GM11168 (cell line): ENCODE data around the gene ZNF627.
"Not testable (repeated sequence)": the region's sequence is repeated elsewhere in the genome, so short reads cannot be mapped to it uniquely, and the experiment has no call there.

Experiments used
- in situ Hi-C: fragments of 300-500 bp; cut with MboI; formaldehyde crosslinking; loops from one replicate; pipeline ENCODE4 v1.12.0; 2022; ENCODE audit warnings: low sequenced_read_pairs; ENCODE audit not compliant: unreplicated experiment

ZNF627 gene

DNA sequence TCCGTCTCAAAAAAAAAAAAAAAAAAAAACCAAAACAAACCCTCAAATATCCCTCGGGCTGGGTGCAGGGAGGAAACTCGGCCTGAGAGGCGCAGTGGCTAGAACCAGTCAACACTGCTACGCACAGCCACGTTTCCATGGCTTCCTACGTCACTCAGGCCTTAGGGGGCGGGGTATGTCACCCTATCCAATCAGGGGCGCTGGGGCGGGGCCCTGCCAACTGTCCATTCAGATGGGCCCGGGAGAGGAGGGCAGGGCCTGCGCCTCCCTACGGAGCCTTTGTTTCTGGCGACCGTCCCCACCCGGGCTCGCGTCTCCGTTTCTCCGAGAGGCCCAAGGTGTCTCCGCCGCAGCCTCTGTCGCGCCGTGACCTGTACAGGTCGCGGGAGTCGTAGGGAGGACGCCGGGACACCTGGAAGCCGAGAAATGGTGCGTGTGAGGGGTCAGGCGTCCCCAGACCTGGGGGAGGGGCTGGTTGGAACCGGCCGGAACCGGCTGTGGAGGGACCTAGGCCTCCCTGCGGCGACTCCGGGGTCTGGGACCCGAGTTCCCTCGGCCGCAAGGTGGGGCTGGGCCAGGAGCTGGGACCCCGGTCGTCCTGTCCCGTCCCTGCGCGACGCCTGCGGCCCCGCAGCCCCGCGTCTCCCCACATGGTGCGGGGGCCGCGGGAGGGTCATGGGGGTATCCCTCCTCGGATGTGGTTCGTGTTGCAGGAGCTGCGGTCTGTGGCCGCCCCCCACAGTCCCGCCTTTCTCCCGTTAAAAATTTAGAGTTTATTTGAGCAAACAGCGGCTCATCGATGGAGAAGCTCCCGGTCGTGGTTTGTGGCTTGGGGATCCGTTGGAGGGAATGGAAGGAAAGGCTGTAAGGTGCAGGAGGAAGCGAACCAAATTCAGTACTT is at the start of gene ZNF627:
Gene ZNF627, plus strand, starts transcription at position 282 of the 901 bp plus-strand sequence. Its CDS starts 145 bp downstream, at position 427.
- in situ Hi-C loops: no loop called here

DNA sequence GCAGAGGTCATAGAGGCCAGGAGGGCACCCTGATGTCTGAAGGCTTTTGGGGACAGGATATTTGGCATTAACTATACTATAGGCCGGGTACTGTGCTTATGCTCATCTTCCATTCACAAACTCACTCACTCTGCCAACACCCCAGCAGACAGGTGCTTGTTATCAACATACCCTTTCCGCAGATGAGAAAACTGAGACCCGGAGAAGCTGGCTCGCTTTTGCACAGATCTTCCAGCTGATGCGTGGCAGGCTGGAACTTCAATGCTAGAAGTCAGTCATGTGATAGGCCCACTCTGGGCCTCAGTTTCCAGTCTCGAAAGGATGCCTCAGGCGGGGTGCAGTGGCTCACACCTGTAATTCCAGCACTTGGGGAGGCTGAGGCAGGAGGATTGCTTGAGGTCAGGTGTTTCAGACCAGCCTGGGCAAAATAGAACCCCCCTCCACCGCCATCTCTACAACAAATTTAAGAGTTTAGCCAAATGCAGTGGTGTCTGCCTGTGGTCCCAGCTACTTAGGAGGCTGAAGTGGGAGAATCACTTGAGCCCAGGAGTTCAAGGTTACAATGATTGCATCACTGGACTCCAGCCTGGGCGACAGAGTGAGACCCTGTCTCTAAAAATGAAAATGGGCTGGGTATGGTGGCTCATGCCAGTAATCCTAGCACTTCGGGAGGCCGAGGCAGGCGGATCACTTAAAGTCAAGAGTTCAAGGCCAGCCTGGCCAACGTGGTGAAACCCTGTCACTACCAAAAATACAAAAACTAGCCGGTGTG is 49.2 kb upstream of the ZNF627 start:
- in situ Hi-C loops: no loop called here

- in situ Hi-C loops: no loop called here
Measured at GRCh38 chr19:11549386-11549953, 47.8 kb upstream of the ZNF627 start.

DNA sequence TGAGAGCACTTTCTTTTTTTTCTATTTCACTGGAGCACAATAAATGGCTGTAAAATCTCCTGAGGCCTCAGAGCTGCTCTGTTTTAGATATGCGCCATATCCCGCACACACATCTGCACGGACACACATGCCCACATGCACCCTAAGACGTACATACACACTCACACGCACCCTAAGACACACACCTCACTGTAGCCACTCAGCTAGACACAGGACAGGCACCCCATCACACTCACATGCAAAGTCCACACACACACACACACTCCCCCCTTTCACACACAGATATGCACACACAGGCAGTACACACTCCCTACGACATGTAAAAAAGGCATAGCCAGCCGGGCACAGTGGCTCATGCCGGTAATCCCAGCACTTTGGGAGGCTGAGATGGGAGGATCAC is 47.0 kb upstream of the ZNF627 start:
- in situ Hi-C loops: no loop called here

DNA sequence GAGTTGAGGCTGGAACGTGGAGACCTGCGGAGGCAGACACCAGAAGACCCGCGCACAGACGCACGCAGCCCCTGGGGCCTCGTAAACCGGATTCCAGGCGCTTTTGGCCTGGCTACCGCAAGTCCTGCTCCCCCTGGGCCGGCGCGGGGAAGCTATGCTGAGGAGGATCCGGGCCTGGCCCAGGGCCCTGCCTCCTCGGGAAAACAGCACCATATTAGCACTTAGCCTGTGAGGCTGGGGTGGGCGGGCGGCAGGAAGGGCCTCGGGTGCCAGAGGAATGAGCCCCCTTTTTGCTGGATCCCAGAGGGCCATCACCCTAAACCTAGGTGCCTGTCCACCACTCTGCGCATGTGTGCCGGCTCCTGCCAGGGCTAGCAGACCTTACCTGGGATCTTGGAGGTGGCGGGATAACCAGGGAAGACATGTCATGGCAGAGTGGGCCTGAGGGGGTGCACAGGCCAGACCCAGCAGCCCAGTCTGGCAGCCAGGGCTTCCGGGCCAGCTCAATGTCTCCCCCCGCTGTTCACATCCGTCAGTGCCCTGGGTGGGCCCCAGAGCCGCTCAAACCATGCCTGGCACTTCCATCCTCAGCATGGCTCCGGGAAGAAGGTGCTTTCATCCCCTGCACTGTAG is 45.6 kb upstream of the ZNF627 start:
- in situ Hi-C loops: no loop called here

DNA sequence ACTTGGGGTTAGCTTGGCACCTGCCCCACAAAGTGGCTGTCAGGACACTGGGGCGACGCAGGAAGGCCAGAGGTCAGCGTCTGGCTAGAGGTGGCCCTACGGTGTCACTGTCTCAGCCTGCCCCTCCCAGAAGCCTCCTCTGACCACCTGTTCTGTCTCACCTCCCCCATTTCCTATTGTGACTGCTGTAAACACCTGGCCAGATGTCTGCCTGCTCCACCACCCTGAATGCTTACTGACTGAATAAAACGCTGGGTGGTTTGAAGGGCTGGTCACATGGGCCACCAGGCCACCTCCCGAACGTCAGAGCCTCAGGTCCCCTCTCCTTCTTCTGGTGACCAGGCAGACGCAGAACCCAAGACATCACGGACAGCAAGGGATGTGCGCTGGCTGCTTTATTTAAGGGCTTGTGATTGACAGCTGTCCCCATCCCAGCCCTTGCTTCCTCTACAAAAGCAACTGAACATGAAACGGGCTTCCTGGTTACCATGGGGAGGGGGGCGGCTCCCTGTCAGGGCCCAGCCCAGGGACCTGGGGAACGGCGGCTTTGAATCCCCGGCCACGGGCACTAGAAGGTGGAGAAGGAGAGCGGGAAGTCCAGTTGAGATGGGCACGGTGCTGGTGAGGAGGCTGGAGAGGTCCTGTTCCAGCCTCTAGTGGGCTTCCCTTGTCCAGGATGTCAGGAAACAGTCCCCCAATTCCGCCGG is 44.5 kb upstream of the ZNF627 start:
- in situ Hi-C loops: no loop called here

- in situ Hi-C loops: no loop called here
Measured at GRCh38 chr19:11554160-11554559, 43.1 kb upstream of the ZNF627 start.

DNA sequence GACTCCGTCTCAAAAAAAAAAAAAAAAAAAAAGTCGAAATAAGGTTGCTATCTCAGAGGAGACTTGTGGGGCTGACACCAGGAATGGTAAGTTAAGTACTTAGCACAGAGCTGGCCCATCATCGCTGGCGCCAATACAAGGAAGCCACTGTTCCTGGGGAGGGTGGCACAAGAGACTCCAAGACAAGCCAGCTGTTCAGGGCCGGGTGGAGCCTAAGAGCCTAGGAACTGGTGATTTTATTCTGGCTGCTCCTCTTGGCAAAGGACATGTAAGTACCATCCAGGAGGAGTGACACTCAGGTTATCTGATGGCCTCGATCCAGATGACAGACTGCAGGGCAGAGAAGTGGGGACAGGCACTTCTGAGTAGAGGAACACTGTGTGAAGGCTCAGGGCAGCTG is 42.0 kb upstream of the ZNF627 start:
- in situ Hi-C loops: no loop called here

GRCh38 chr19:11556634-11557420 is 40.5 kb upstream of the ZNF627 start:
- in situ Hi-C loops: no loop called here

DNA sequence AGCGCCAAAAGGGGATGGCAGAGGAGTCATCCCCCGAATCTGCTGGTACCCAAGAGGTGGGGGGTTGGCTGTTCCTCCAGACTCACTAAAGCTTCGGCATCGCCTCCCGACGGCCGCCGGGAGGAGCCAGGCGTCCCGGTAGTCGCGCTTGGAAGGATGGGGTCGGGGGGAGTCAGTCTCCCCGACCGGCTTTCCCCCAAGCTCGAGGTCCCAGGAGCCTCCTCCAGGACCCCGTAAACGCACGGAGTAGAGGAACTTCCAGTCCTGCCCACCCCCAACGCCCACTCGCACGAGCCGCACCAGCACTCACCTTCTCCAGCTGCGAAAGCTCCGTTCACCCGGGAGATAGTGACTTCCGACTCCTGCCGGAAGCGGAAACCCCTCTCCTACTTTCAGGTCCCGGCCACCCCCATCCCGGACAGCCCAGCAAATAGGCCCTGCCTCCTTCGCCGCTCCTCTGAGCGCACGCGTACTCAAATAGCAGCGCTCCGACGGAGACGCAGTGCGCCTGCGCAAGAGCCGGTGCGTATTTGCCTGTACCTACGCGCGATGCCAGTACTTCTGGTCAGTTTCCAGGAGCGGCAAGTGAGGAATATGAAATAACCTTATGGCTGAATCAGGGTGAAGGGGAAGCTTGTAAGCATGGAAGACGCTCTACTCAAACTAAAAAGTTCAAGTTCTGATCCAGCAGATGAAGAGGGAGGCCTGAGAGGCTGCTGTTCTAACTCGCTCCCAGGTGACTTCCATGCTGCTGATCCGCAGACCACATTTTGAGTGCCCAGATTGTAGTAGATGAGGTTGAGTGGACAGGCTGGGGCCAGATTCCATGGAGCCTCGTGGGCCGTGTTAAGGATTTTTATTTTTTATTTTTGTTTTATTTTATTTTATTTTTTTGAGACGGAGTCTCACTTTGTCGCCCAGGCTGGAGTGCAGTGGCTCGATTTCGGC is 38.1 kb upstream of the ZNF627 start, which contains the start of gene ELOF1:
Gene ELOF1, minus strand, starts transcription at position 350 of the 948 bp plus-strand sequence. CDS start 4,883 bp downstream, outside the sequence.
- in situ Hi-C loops: no loop called here

GRCh38 chr19:11560404-11561051 is 36.8 kb upstream of the ZNF627 start:
- in situ Hi-C loops: no loop called here

GRCh38 chr19:11563532-11563931 is 33.8 kb upstream of the ZNF627 start:
- in situ Hi-C loops: no loop called here

DNA sequence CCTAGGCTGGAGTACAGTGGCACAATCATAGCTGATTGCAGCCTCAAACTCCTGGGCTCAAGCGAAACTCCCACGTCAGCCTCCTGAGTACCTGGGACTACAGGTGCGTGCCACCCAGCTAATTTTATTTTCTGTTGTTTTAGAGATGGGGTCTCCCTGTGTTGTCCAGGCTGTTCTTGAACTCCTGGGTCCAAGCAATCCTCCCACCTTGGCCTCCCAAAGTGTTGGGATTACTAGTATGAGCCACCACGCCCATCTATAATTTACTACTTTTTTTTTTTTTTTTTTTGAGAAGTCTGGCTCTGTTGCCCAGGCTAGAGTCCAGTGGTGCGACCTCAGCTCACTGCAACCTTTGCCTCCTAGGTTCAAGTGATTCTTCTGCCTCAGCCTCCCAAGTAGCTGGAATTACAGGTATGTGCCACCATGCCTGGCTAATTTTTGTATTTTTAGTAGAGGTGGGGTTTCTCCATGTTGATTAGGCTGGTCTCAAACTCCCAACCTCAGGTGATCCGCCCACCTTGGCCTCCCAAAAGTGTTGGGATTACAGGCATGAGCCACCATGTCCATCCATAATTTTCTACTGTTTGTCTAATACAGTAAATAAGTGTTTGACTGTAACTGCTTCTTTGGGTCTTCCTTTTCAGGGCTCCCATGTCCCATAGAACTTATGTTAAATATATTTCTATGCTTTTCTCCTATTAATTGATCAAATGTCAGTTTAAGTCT is 33.0 kb upstream of the ZNF627 start:
- in situ Hi-C loops: not testable (repeated sequence)

GRCh38 chr19:11565649-11565980 is 31.7 kb upstream of the ZNF627 start:
- in situ Hi-C loops: not testable (repeated sequence)

DNA sequence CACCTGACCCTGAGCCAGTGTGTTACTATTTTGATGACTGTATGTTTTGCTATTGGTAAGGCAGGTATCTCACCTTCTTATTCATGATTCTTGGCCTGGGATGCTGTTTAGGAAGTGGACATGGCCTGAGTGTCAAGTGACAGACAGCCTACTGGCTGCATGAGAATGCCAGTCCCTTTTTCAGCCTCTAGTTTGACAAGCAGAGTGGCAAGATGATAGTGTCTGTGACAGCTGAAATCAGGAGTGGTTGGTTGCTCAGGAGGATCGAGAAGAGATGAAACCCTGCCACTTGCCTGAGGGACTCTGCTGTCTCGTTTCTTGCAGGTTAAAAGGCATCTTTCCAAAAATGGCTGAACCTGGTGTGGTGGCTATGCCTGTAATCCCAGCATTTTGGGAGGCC is 31.1 kb upstream of the ZNF627 start:
- in situ Hi-C loops: no loop called here

- in situ Hi-C loops: no loop called here
Measured at GRCh38 chr19:11570039-11570462, 27.2 kb upstream of the ZNF627 start.

DNA sequence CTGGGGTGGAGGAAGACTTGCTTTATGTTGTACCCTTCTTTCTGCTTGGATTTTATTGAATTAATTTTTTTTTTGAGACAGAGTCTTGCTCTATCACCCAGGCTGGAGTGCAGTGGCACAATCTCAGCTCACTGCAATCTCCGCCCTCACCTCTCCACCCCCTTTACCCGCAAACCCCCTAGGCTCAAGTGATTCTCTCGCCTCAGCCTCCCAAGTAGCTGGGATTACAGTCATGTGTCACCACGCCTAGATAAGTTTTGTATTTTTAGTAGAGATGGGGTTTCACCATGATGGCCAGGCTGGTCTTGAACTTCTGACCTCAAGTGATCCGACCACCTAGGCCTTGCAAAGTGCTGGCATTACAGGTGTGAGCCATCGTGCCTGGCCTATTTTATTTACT is 23.9 kb upstream of the ZNF627 start:
- in situ Hi-C loops: not testable (repeated sequence)
